ENCODE data around the gene CISH.

The CISH gene

GRCh38 chr3:50610992-50611463 lies 546 bp downstream of the CISH start:
- Histone ChIP-seq H3K27me3 (ENCODE audit: insufficient read depth, low read length, poor library complexity) (no peaks in the 10 kb centered on the region), H3K4me3 (ENCODE audit: low read depth in 1 of 2, low read length in 2 of 2) (peak overlapping the region; percentile 82), H3K9ac (ENCODE audit: low read depth, low read length) (peak overlapping the region; percentile 91), H3K36me3 (ENCODE audit: insufficient read depth, low read length) (peaks cover 83% of the 10 kb centered on the region), H4K20me1 (ENCODE audit: insufficient read depth, low read length) (peaks cover 68% of the 10 kb centered on the region), H3K79me2 (ENCODE audit: insufficient read depth, low read length) (peaks cover 95% of the 10 kb centered on the region), H3K27ac (ENCODE audit: low read length) (peak overlapping the region; percentile 99), H2AFZ (ENCODE audit: low read depth, low read length) (no peak overlapping the region), H3K9me3 (ENCODE audit: insufficient read depth, low read length, severe bottlenecking) (no peaks in the 10 kb centered on the region), H3K4me1 (ENCODE audit: insufficient read depth, low read length) (peaks cover 59% of the 10 kb centered on the region), H3K4me2 (ENCODE audit: insufficient read depth, low read length) (peak overlapping the region; percentile 85)
- ATAC-seq (ENCODE audit: insufficient read depth, low read depth) = no peak
- TF ChIP-seq EZH2 (IDR thresholded peaks at IDR 0.05; ENCODE audit: borderline replicate concordance, low read depth, low read length, severe bottlenecking) (no peak), CTCF (IDR thresholded peaks at IDR 0.05; ENCODE audit: borderline replicate concordance, extremely low read depth, low read length, poor library complexity, severe bottlenecking) (no peak)
- no peak for DNase-seq

GRCh38 chr3:50610181-50610971 lies 1.2 kb downstream of the CISH start:
- peaks cover 59% of the 10 kb centered on the region for H3K4me1 ChIP-seq (ENCODE audit: insufficient read depth, low read length)
- DNase-seq (peak; percentile 66), ATAC-seq (ENCODE audit: insufficient read depth, low read depth) (no peak)
- peak overlapping the region; percentile 99 for H3K27ac ChIP-seq (ENCODE audit: low read length)
- peaks cover 96% of the 10 kb centered on the region for H3K79me2 ChIP-seq (ENCODE audit: insufficient read depth, low read length)
- peak overlapping the region; percentile 91 for H3K9ac ChIP-seq (ENCODE audit: low read depth, low read length)
- peaks cover 72% of the 10 kb centered on the region for H4K20me1 ChIP-seq (ENCODE audit: insufficient read depth, low read length)
- H3K27me3 ChIP-seq (ENCODE audit: insufficient read depth, low read length, poor library complexity) = no peaks in the 10 kb centered on the region
- H3K4me2 ChIP-seq (ENCODE audit: insufficient read depth, low read length) = peak overlapping the region; percentile 85
- no peak for TF ChIP-seq EZH2 (IDR thresholded peaks at IDR 0.05; ENCODE audit: borderline replicate concordance, low read depth, low read length, severe bottlenecking)
- TF ChIP-seq CTCF (IDR thresholded peaks at IDR 0.05; ENCODE audit: borderline replicate concordance, extremely low read depth, low read length, poor library complexity, severe bottlenecking) = no peak
- peaks cover 90% of the 10 kb centered on the region for H3K36me3 ChIP-seq (ENCODE audit: insufficient read depth, low read length)
- no peak overlapping the region for H2AFZ ChIP-seq (ENCODE audit: low read depth, low read length)
- H3K9me3 ChIP-seq (ENCODE audit: insufficient read depth, low read length, severe bottlenecking) = no peaks in the 10 kb centered on the region
- H3K4me3 ChIP-seq (ENCODE audit: low read depth in 1 of 2, low read length in 2 of 2) = peak overlapping the region; percentile 82

- Histone ChIP-seq H3K4me2 (ENCODE audit: insufficient read depth, low read length) (peak overlapping the region; percentile 85), H4K20me1 (ENCODE audit: insufficient read depth, low read length) (peaks cover 71% of the 10 kb centered on the region), H3K79me2 (ENCODE audit: insufficient read depth, low read length) (peaks cover 96% of the 10 kb centered on the region), H3K4me3 (ENCODE audit: low read depth in 1 of 2, low read length in 2 of 2) (peak overlapping the region; percentile 82), H3K27ac (ENCODE audit: low read length) (peak overlapping the region; percentile 99), H3K27me3 (ENCODE audit: insufficient read depth, low read length, poor library complexity) (no peaks in the 10 kb centered on the region), H3K9me3 (ENCODE audit: insufficient read depth, low read length, severe bottlenecking) (no peaks in the 10 kb centered on the region), H3K9ac (ENCODE audit: low read depth, low read length) (peak overlapping the region; percentile 91), H2AFZ (ENCODE audit: low read depth, low read length) (no peak overlapping the region), H3K36me3 (ENCODE audit: insufficient read depth, low read length) (peaks cover 92% of the 10 kb centered on the region), H3K4me1 (ENCODE audit: insufficient read depth, low read length) (peaks cover 59% of the 10 kb centered on the region)
- TF ChIP-seq CTCF (IDR thresholded peaks at IDR 0.05; ENCODE audit: borderline replicate concordance, extremely low read depth, low read length, poor library complexity, severe bottlenecking) (peak; percentile 33), EZH2 (IDR thresholded peaks at IDR 0.05; ENCODE audit: borderline replicate concordance, low read depth, low read length, severe bottlenecking) (no peak)
- ATAC-seq (ENCODE audit: insufficient read depth, low read depth) (no peak), DNase-seq (peak; percentile 57)
These were observed 1.9 kb downstream of the CISH start for GRCh38 chr3:50609763-50610085.
